ENCODE data around the gene GZF1.

The GZF1 gene

DNA sequence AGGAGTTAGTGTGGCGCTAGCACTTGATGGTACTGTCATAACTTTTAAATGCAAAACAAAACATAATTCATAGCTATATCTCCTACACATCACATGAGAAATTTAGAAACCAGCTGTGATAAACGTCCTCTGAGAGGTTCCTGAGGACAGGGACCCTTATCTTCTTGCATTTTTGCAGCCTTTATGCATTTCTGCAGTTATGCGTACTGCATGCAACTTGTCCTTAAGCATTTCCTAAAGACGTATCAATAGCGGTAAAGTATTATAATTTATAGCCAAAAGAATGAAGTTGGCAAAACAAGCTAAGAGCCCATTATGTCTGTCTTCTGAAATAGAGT lies 57.6 kb downstream of the GZF1 start:
- no peak overlapping the region for H3K27ac ChIP-seq (ENCODE audit: low read depth, low read length)
- no peaks in the 10 kb centered on the region for H3K36me3 ChIP-seq (ENCODE audit: control insufficient read depth, insufficient read depth, low read length)
- no peak overlapping the region for H3K9ac ChIP-seq (ENCODE audit: low read length)
- peak overlapping the region; percentile 93 for H3K4me3 ChIP-seq (ENCODE audit: low read length)
- no peaks in the 10 kb centered on the region for H3K27me3 ChIP-seq (ENCODE audit: control insufficient read depth, insufficient read depth, low read length)
- H3K4me1 ChIP-seq (ENCODE audit: control insufficient read depth, insufficient read depth, low read length): peaks cover 3% of the 10 kb centered on the region

GRCh38 chr20:23419995-23420901 lies 58.3 kb downstream of the GZF1 start:
- no peaks in the 10 kb centered on the region for H3K27me3 ChIP-seq (ENCODE audit: control insufficient read depth, insufficient read depth, low read length)
- H3K27ac ChIP-seq (ENCODE audit: low read depth, low read length): peak overlapping the region; percentile 83
- H3K4me3 ChIP-seq (ENCODE audit: low read length): peak overlapping the region; percentile 93
- peak overlapping the region; percentile 80 for H3K9ac ChIP-seq (ENCODE audit: low read length)
- no peaks in the 10 kb centered on the region for H3K36me3 ChIP-seq (ENCODE audit: control insufficient read depth, insufficient read depth, low read length)
- H3K4me1 ChIP-seq (ENCODE audit: control insufficient read depth, insufficient read depth, low read length): peaks cover 3% of the 10 kb centered on the region

DNA sequence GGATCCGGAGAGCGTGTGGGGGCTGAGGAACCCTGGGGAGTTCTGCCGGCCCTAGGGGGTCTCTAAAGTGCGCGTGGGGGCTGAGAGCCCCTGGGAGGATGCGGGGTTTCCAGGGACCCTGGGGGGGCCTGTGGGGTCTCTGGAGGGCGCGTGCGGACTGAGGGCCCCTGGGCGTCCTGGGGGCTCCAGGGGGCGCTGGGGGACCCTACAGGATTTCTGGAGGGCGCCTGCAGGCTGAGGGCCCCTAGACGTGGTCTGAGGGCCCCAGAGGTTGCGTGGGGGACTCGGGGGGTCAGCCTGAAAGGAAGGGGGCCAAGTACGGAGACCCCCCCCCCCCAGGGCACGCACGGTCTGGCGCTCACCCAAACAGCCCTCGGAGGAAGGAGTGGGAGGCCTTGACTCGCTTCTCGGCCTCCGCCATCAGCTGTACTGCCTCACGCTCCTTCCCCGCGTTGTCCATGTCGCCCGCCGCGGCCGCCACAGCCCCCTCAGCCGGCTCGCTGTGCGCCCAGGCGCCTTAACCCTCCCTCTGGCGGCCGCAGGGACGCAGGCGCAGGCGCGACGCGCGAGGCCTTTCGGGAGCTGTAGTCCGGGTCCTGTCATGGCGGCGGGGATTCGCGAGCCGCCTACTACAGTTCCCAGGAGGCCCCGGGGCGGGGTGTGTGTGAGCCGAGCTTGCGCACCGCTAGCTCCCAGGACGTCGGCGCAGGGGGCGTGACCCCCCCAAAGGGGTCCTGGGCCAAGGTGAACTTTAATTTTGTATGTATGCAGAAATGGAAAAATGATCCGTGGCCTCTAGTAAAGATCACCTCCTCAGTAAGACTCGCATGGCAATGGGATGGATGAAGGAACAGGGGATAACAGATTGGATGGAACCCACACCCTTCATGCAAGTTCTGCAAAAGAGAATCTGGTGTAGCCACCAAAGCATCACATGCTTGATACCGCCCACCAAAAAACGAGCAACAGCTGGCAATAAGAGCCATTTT lies 59.3 kb downstream of the GZF1 start, which contains the start of gene NAPB:
NAPB (minus strand) TSS at position 546 of the 989 bp plus-strand sequence; CDS start at position 460, 86 bp downstream.
- Histone ChIP-seq H3K4me3 (ENCODE audit: low read length) (peak within 1 kb of the TSS; percentile 93), H3K9ac (ENCODE audit: low read length) (peak within 1 kb of the TSS; percentile 80), H3K27me3 (ENCODE audit: control insufficient read depth, insufficient read depth, low read length) (no peaks in the 10 kb centered on the region), H3K4me1 (ENCODE audit: control insufficient read depth, insufficient read depth, low read length) (peaks cover 3% of the 10 kb centered on the region), H3K27ac (ENCODE audit: low read depth, low read length) (peak within 1 kb of the TSS; percentile 83), H3K36me3 (ENCODE audit: control insufficient read depth, insufficient read depth, low read length) (no peaks in the 10 kb centered on the region)
